K562 (cell line): ENCODE results near the gene CD300LG. TPM values are rescaled to one million over a fixed set of nuclear protein-coding genes. Genes with fewer than 3 reads are reported as not detected.

Source experiments
- BHLHE40 ChIP-seq: IDR thresholded peaks from 2 replicates; pipeline ENCODE4 v1.6.1; 2011; ENCODE audit warnings: low read length, improper control_type of control experiment
- CBX1 ChIP-seq: sonication (generic); IDR thresholded peaks from 2 replicates; pipeline ENCODE4 v1.6.1; 2016; ENCODE audit warnings: antibody characterized with exemption, low read depth, mild to moderate bottlenecking
- FOS ChIP-seq: IDR thresholded peaks from 3 replicates; pipeline ENCODE4 v1.6.1; 2011; ENCODE audit not compliant: insufficient read length; ENCODE audit errors: extremely low read depth
- FOXA1 ChIP-seq: fragments of 450-650 bp; IDR thresholded peaks from 2 replicates; pipeline ENCODE4 v1.6.1; 2016; ENCODE audit warnings: mild to moderate bottlenecking, borderline replicate concordance
- FOXA3 ChIP-seq, 2 experiments: fragments of 450-650 bp in 1 of 2; sonication (generic) in 1 of 2; formaldehyde crosslinking; IDR thresholded peaks in 1 of 2; conservative IDR thresholded peaks in 1 of 2; 2 replicates each; pipeline versions ENCODE4 v1.4.0 to v1.8.0; 2020 to 2022; ENCODE audit warnings: mild to moderate bottlenecking in 2 of 2, missing genetic modification reagents in 1 of 2
- FOXO4 ChIP-seq: fragments of 450-650 bp; formaldehyde crosslinking; IDR thresholded peaks from 2 replicates; pipeline ENCODE4 v1.4.0; 2020; ENCODE audit warnings: mild to moderate bottlenecking, moderate library complexity
- HDAC3 ChIP-seq: fragments of 450-650 bp; IDR thresholded peaks from 2 replicates; pipeline ENCODE4 v1.6.1; 2018; ENCODE audit warnings: borderline replicate concordance, mild to moderate bottlenecking, moderate library complexity; ENCODE audit not compliant: partially characterized antibody
- MYNN ChIP-seq, 2 experiments: sonication (generic); formaldehyde crosslinking in 1 of 2; IDR thresholded peaks; 2 replicates each; pipeline versions ENCODE4 v1.5.0 to v1.6.1; 2016 to 2020; ENCODE audit warnings: antibody characterized with exemption in 1 of 2, missing genetic modification reagents in 1 of 2
- PRMT5 ChIP-seq: sonication (generic); formaldehyde crosslinking; IDR thresholded peaks from 2 replicates; pipeline ENCODE4 v1.5.0; 2020; ENCODE audit warnings: missing genetic modification reagents
- RB1 ChIP-seq: fragments of 450-650 bp; IDR thresholded peaks from 2 replicates; pipeline ENCODE4 v1.6.1; 2017; ENCODE audit warnings: low read depth, mild to moderate bottlenecking
- RBBP5 ChIP-seq: fragments of 200-600 bp; sonication (generic); IDR thresholded peaks from 2 replicates; pipeline ENCODE4 v1.6.1; 2012; ENCODE audit warnings: borderline replicate concordance, mild to moderate bottlenecking, low read length, control low read depth, inconsistent platforms; ENCODE audit not compliant: insufficient read depth, poor library complexity, severe bottlenecking
- SP1 ChIP-seq: sonication (generic); formaldehyde crosslinking; IDR thresholded peaks from 2 replicates; pipeline ENCODE4 v1.8.1; 2022; ENCODE audit warnings: mild to moderate bottlenecking, missing genetic modification reagents
- SPI1 ChIP-seq: IDR thresholded peaks from 2 replicates; pipeline ENCODE4 v1.6.1; 2011; ENCODE audit warnings: low read depth, low read length, control low read depth, borderline replicate concordance
- TAL1 ChIP-seq: fragments of 450-650 bp; IDR thresholded peaks from 2 replicates; pipeline ENCODE4 v1.6.1; 2016; ENCODE audit warnings: mild to moderate bottlenecking
- ZBTB7A ChIP-seq: IDR thresholded peaks from 2 replicates; pipeline ENCODE4 v1.6.1; 2011; ENCODE audit warnings: low read depth, mild to moderate bottlenecking, low read length, moderate library complexity, borderline replicate concordance; ENCODE audit not compliant: control insufficient read depth
- ZFPM2 ChIP-seq: fragments of 250-450 bp; sonication (Bioruptor Pico); IDR thresholded peaks from 2 replicates; pipeline ENCODE4 v1.5.1; 2022; ENCODE audit warnings: mild to moderate bottlenecking
- ZKSCAN8 ChIP-seq: fragments of 200-800 bp; sonication (Bioruptor generic); IDR thresholded peaks from 2 replicates; pipeline ENCODE4 v1.6.1; 2016; ENCODE audit warnings: missing genetic modification characterization, missing compliant biosample characterization
- ZNF584 ChIP-seq: fragments of 200-800 bp; sonication (Bioruptor generic); IDR thresholded peaks from 2 replicates; pipeline ENCODE4 v1.6.1; 2016; ENCODE audit warnings: low read depth, mild to moderate bottlenecking, missing genetic modification characterization, missing compliant biosample characterization
- ZNF696 ChIP-seq: fragments of 250-450 bp; sonication (Bioruptor Pico); conservative IDR thresholded peaks from 2 replicates; pipeline ENCODE4 v1.4.0; 2020; ENCODE audit warnings: mild to moderate bottlenecking, moderate library complexity
- polyA plus RNA-seq, 8 experiments: library from polyadenylated mRNA; depleted of rRNA in 4 of 8; stranded (reverse) in 5 of 8; unstranded in 3 of 8; fragments of >200 nt; fragmentation: Nextera tagmentation in 2 of 8; fragmentation: Illumina TruSeq in 1 of 8; extraction: Ambion mirVana in 2 of 8; extraction: Trizol in 1 of 8; gene quantifications; 2 replicates each; pipeline versions ENCODE4 v1.2.1 to v1.2.3, GENCODE V29; 2011 to 2014; ENCODE audit warnings: inconsistent platforms in 1 of 8, missing spikeins in 1 of 8
- total RNA-seq, 7 experiments: library from RNA; depleted of rRNA in 6 of 7; stranded (reverse); fragments of >200 nt in 6 of 7; fragmentation: Illumina TruSeq in 2 of 7; extraction: Trizol in 2 of 7; gene quantifications; 2 replicates each; pipeline versions ENCODE4 v1.2.1 to v1.2.3, GENCODE V29; 2011 to 2021; ENCODE audit warnings: low replicate concordance in 1 of 7
- TF ChIP-seq, protein P1 (sequence below): IDR thresholded peaks from 2 replicates; pipeline ENCODE4 v1.6.1; 2011; ENCODE audit warnings: borderline replicate concordance, low read depth, mild to moderate bottlenecking, moderate library complexity, low read length; ENCODE audit not compliant: insufficient read depth, poor library complexity, severe bottlenecking

The CD300LG gene
- total and polyA plus RNA-seq, 9 of the 15 experiments (the other 6 are each of a cell fraction or from before 2014, with no cell fraction given): not detected

DNA sequence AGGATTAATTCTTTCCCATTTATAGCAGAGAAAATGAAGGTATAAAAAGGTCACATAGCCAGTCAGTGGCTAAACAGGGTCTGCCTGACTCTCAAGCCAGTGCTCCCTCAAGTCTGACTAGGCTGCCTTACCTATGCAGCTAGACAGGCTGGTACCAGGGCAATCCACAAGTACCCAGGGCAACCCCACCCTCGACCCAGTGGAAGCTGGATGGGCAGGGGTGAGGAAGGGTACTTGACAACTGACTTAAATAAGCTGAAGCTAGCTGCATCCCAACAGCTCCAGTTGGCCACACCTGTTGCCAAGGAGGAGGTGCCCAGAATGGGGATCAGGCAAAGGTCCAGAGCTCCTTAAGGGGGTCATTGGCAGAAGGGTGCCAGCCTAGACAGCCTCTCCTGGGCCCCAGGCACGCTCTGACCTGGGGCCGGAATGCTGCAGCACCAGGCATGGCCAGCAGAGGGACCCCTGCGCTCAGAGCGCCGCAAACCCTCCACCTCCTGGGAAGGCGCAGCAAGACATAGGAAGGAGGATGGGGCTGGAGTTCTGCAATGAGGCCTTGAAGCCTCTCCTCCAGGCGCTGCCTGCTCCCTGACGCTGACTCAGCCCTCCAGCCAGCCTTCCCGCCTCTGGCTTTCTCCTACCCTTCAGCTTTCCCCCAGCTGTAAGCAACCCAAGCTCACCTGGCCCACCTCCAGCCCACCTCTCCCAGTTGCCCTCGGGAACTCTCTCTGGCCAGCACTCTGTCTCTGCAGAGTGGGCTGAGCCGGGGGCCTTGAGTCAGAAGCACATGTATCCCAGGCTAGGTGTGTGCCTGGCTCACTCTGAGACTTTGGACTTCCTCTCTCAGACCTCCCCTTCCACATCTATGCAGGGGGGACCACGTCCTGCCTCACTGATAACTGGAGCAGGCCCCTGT is 31.5 kb downstream of the CD300LG start (continued):
- TF ChIP-seq CBX1 (no peak), BHLHE40 (0 out of 2 replicates have a peak, but pooled peaks have one; percentile 39), ZBTB7A (no peak), MYNN (IDR thresholded peaks at IDR 0.05) (no peak), MYNN (CRISPR knock-in tag; IDR thresholded peaks at IDR 0.05) (no peak), ZNF584 (no peak), FOXA3 (CRISPR knock-in tag; conservative IDR thresholded peaks at IDR 0.05 in 1 of 2, IDR thresholded peaks at IDR 0.05 in 1 of 2) (no peak), HDAC3 (no peak), RB1 (peak; percentile 56; the same call in 1 of the 2 replicates), FOS (no peak), SPI1 (0 out of 2 replicates have a peak, but pooled peaks have one; percentile 20), RBBP5 (no peak), ZNF696 (CRISPR knock-in tag) (no peak), SP1 (peak; percentile 47; the same call in 1 of the 2 replicates), ZKSCAN8 (CRISPR knock-in tag) (no peak), FOXA1 (no peak), PRMT5 (CRISPR knock-in tag) (no peak), FOXO4 (CRISPR knock-in tag) (no peak), ZFPM2 (CRISPR knock-in tag) (no peak), TAL1 (no peak)
- TF ChIP-seq, protein P1, sequence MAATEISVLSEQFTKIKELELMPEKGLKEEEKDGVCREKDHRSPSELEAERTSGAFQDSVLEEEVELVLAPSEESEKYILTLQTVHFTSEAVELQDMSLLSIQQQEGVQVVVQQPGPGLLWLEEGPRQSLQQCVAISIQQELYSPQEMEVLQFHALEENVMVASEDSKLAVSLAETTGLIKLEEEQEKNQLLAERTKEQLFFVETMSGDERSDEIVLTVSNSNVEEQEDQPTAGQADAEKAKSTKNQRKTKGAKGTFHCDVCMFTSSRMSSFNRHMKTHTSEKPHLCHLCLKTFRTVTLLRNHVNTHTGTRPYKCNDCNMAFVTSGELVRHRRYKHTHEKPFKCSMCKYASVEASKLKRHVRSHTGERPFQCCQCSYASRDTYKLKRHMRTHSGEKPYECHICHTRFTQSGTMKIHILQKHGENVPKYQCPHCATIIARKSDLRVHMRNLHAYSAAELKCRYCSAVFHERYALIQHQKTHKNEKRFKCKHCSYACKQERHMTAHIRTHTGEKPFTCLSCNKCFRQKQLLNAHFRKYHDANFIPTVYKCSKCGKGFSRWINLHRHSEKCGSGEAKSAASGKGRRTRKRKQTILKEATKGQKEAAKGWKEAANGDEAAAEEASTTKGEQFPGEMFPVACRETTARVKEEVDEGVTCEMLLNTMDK: peak; percentile 65
